Measurements from ENCODE around the gene ZFP3.

ZFP3 gene

GRCh38 chr17:5047446-5047845 lies 30.8 kb upstream of the ZFP3 start:
- in situ Hi-C loops (cut with HindIII; ENCODE audit: low sequenced_read_pairs), result no loop called here
- TF ChIP-seq CTCF (IDR thresholded peaks at IDR 0.05; ENCODE audit: low read depth, low read length), result no peak
- DNase-seq (ENCODE audit: low read depth, low spot score), result no peak
- no peak overlapping the region for H3K4me3 ChIP-seq (ENCODE audit: low read depth, low read length)

- no peak for DNase-seq (ENCODE audit: low read depth, low spot score)
- no peak for TF ChIP-seq CTCF (IDR thresholded peaks at IDR 0.05; ENCODE audit: low read depth, low read length)
- in situ Hi-C loops (cut with HindIII; ENCODE audit: low sequenced_read_pairs), result no loop called here
- no peak overlapping the region for H3K4me3 ChIP-seq (ENCODE audit: low read depth, low read length)
Observed at GRCh38 chr17:5049314-5049841, 28.9 kb upstream of the ZFP3 start.

DNA sequence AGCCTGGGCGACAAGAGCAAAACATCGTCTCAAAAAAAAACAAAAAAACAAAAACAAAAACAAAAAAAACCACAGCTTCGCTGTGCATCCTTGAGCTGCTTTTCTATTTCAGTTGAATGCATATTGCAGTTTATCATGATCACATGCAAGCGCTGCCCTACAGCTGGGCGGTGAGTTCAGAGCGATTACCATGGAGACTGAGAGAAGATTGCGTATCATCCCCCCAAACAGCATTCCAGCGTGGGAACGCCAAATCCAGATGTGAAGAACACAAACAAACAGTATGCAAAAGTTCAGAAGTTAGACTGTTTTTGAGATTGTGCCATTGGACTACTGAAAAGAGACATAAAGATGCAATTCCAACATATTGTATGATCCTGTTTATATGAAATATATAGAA lies 28.0 kb upstream of the ZFP3 start:
- in situ Hi-C loops (cut with HindIII; ENCODE audit: low sequenced_read_pairs), result no loop called here
- no peak overlapping the region for H3K4me3 ChIP-seq (ENCODE audit: low read depth, low read length)
- TF ChIP-seq CTCF (IDR thresholded peaks at IDR 0.05; ENCODE audit: low read depth, low read length), result no peak
- no peak for DNase-seq (ENCODE audit: low read depth, low spot score)

DNA sequence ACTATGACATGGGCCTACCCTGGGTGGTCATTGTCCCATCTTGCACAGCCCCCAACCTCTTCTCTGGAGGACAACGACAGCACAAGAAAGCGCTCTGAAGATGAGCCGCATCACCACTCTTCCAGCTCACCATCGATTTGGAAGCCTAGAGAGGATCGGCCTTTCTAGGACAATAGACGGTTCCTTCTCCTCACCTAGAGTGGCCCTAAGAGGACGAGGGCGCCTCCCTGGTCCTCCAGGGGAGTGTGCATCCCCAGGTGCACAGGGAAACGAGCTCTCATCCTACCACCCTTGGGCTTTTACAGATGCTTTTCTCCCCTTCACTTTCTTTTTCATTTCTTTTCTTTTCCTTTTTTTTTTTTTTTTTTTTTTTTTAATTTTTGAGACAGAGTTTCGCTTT lies 22.7 kb upstream of the ZFP3 start:
- DNase-seq (ENCODE audit: low read depth, low spot score), result no peak
- no peak for TF ChIP-seq CTCF (IDR thresholded peaks at IDR 0.05; ENCODE audit: low read depth, low read length)
- in situ Hi-C loops (cut with HindIII; ENCODE audit: low sequenced_read_pairs), result no loop called here

GRCh38 chr17:5065227-5065744 lies 13.0 kb upstream of the ZFP3 start:
- H3K4me3 ChIP-seq (ENCODE audit: low read depth, low read length), result no peak overlapping the region
- no peak for TF ChIP-seq CTCF (IDR thresholded peaks at IDR 0.05; ENCODE audit: low read depth, low read length)
- no peak for DNase-seq (ENCODE audit: low read depth, low spot score)

More for the DNA sequence above, 22.7 kb upstream of the ZFP3 start:
- no peak overlapping the region for H3K4me3 ChIP-seq (ENCODE audit: low read depth, low read length)

DNA sequence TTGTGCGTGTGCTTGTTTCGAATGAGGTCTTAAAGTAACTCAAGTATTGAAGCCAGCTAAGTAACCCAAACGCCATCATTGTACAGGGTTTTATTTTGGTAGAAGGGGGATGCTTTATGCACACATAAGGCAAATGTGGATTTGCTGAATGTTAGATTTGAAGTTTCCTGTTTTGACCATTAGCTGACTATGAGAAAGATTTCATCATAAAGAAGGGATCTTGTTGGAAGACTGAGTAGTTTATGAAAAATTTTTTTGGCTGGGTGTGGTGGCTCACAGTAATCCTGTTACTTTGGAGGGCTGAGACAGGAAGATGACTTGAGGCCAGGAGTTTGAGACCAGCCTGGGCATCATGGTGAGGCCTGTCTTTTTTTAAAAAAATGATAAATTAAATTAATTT lies 10.0 kb upstream of the ZFP3 start:
- in situ Hi-C loops (cut with HindIII; ENCODE audit: low sequenced_read_pairs), result no loop called here
- TF ChIP-seq CTCF (IDR thresholded peaks at IDR 0.05; ENCODE audit: low read depth, low read length), result no peak
- no peak overlapping the region for H3K4me3 ChIP-seq (ENCODE audit: low read depth, low read length)
- DNase-seq (ENCODE audit: low read depth, low spot score), result no peak

More at GRCh38 chr17:5065227-5065744, 13.0 kb upstream of the ZFP3 start:
- in situ Hi-C loops (cut with HindIII; ENCODE audit: low sequenced_read_pairs), result no loop called here
